ENCODE results near the gene C1orf210. TPM values are rescaled to one million over a fixed set of nuclear protein-coding genes. Genes with fewer than 3 reads are reported as not detected.

C1orf210 gene
- polyA plus RNA-seq, 3 donors: 0.05 TPM; not detected in 2

DNA sequence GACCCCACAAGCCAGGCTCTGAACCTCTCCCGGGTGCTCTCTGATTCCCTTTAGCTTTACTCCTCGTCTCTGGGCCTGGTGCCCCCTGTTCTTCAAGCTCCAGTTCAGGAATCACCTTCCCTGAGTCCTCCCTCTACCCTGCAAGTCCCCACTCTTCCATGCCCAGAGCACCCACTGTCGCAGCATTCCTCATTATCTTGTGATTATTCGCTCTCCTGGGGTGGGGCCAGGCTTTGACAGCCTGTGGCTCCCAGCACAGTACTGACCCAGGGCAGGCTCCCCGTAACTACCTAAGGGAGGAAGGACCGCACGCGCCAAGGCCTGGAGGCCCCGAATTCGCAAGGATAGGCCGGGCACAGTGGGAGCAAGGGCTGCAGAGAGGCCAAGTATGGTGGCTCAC lies 734 bp upstream of the C1orf210 start:
- Histone ChIP-seq H3K4me3 (replicated peaks in 1 of 3; ENCODE audit: low read depth in 2 of 3, low read length in 3 of 3) (no peak overlapping the region), H3K9me3 (replicated peaks in 1 of 2; ENCODE audit: control insufficient read depth in 1 of 2, insufficient read depth in 1 of 2, low read length in 2 of 2) (no peaks in the 10 kb centered on the region), H3K4me2 (replicated peaks; ENCODE audit: extremely low read depth, low read length, poor library complexity, severe bottlenecking) (no peak overlapping the region), H3K4me1 (ENCODE audit: control insufficient read depth in 1 of 2, insufficient read depth in 2 of 2, low read length in 2 of 2) (no peaks in the 10 kb centered on the region), H3K36me3 (replicated peaks in 1 of 2; ENCODE audit: control insufficient read depth in 1 of 2, insufficient read depth in 2 of 2, low read length in 2 of 2) (no peaks in the 10 kb centered on the region), H3K9ac (ENCODE audit: insufficient read depth, low read length, poor library complexity, severe bottlenecking) (no peak overlapping the region), H3K79me2 (ENCODE audit: insufficient read depth, low read length) (no peaks in the 10 kb centered on the region), H2AFZ (ENCODE audit: insufficient read depth, low read depth, low read length, poor library complexity, severe bottlenecking) (no peak overlapping the region), H3K27me3 (ENCODE audit: control insufficient read depth in 2 of 2, insufficient read depth in 2 of 2, low read length in 2 of 2) (no peaks in the 10 kb centered on the region), H4K20me1 (ENCODE audit: insufficient read depth, low read length) (no peaks in the 10 kb centered on the region), H3K27ac (ENCODE audit: low read depth in 1 of 2, low read length in 2 of 2) (no peak overlapping the region)
- no peak for DNase-seq
- Mint-ChIP-seq H3K4me3 (no peak overlapping the region), H3K4me1 (peaks cover 2% of the 10 kb centered on the region), H3K27me3 (ENCODE audit: low read depth in 3 of 3) (peaks cover 2 to 4% (median 4%) of the 10 kb centered on the region in 3 donors), H3K36me3 (no peaks in the 10 kb centered on the region), H3K9me3 (no peaks in the 10 kb centered on the region), H3K27ac (no peak overlapping the region)
- TF ChIP-seq, protein P1, sequence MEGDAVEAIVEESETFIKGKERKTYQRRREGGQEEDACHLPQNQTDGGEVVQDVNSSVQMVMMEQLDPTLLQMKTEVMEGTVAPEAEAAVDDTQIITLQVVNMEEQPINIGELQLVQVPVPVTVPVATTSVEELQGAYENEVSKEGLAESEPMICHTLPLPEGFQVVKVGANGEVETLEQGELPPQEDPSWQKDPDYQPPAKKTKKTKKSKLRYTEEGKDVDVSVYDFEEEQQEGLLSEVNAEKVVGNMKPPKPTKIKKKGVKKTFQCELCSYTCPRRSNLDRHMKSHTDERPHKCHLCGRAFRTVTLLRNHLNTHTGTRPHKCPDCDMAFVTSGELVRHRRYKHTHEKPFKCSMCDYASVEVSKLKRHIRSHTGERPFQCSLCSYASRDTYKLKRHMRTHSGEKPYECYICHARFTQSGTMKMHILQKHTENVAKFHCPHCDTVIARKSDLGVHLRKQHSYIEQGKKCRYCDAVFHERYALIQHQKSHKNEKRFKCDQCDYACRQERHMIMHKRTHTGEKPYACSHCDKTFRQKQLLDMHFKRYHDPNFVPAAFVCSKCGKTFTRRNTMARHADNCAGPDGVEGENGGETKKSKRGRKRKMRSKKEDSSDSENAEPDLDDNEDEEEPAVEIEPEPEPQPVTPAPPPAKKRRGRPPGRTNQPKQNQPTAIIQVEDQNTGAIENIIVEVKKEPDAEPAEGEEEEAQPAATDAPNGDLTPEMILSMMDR (IDR thresholded peaks at IDR 0.05): no peak
- intact Hi-C loops (cut with micrococcal nuclease): no loop called here
- 92% methylated on average over 8 of the region's 11 CpGs for WGBS (ENCODE audit: insufficient coverage)

GRCh38 chr1:43284546-43285110 lies 753 bp downstream of the C1orf210 start:
- TF ChIP-seq, protein P1 (IDR thresholded peaks at IDR 0.05): no peak
- H3K79me2 ChIP-seq (ENCODE audit: insufficient read depth, low read length): no peaks in the 10 kb centered on the region
- Mint-ChIP-seq H3K27me3 (ENCODE audit: low read depth in 3 of 3) (peaks cover 2 to 4% (median 4%) of the 10 kb centered on the region in 3 donors), H3K9me3 (no peaks in the 10 kb centered on the region), H3K4me3 (no peak overlapping the region), H3K36me3 (no peaks in the 10 kb centered on the region), H3K4me1 (peaks cover 2% of the 10 kb centered on the region), H3K27ac (no peak overlapping the region)
- 81% methylated on average over 8 of the region's 12 CpGs for WGBS (ENCODE audit: insufficient coverage)
- no peak overlapping the region for H3K27ac ChIP-seq (ENCODE audit: low read depth in 1 of 2, low read length in 2 of 2)
- H3K4me1 ChIP-seq (ENCODE audit: control insufficient read depth in 1 of 2, insufficient read depth in 2 of 2, low read length in 2 of 2): no peaks in the 10 kb centered on the region
- no peaks in the 10 kb centered on the region for H3K36me3 ChIP-seq (replicated peaks in 1 of 2; ENCODE audit: control insufficient read depth in 1 of 2, insufficient read depth in 2 of 2, low read length in 2 of 2)
- intact Hi-C loops (cut with micrococcal nuclease): no loop called here
- H3K9ac ChIP-seq (ENCODE audit: insufficient read depth, low read length, poor library complexity, severe bottlenecking): no peak overlapping the region
- H4K20me1 ChIP-seq (ENCODE audit: insufficient read depth, low read length): no peaks in the 10 kb centered on the region
- H3K27me3 ChIP-seq (ENCODE audit: control insufficient read depth in 2 of 2, insufficient read depth in 2 of 2, low read length in 2 of 2): no peaks in the 10 kb centered on the region
- H2AFZ ChIP-seq (ENCODE audit: insufficient read depth, low read depth, low read length, poor library complexity, severe bottlenecking): no peak overlapping the region
- no peaks in the 10 kb centered on the region for H3K9me3 ChIP-seq (replicated peaks in 1 of 2; ENCODE audit: control insufficient read depth in 1 of 2, insufficient read depth in 1 of 2, low read length in 2 of 2)
- DNase-seq: no peak
- no peak overlapping the region for H3K4me3 ChIP-seq (replicated peaks in 1 of 3; ENCODE audit: low read depth in 2 of 3, low read length in 3 of 3)
- no peak overlapping the region for H3K4me2 ChIP-seq (replicated peaks; ENCODE audit: extremely low read depth, low read length, poor library complexity, severe bottlenecking)

Measured in CD14-positive monocyte (primary cell).